H1 (cell line): Measurements from ENCODE around the gene PPAT. TPM values are rescaled to one million over a fixed set of nuclear protein-coding genes. Genes with fewer than 3 reads are reported as not detected.

Experiments
- CTCF ChIA-PET: fragments of 300-600 bp; sonication (Branson Sonifier 250); formaldehyde crosslinking; loops from one replicate; lab custom pipeline; 2021; ENCODE audit not compliant: partially characterized antibody; lab: Charles Lee
- POLR2A ChIA-PET: fragments of 300-600 bp; sonication (Branson Sonifier 250); formaldehyde crosslinking; loops from one replicate; lab custom pipeline; 2021; ENCODE audit warnings: inconsistent platforms; ENCODE audit not compliant: partially characterized antibody; lab: Charles Lee
- DNase-seq, 2 experiments: peaks; one replicate each; pipeline versions ENCODE4 v3.0.0 to v3.0.0-alpha.2; 2010 to 2022; ENCODE audit warnings: low spot score in 2 of 2, low read depth in 1 of 2, mixed read lengths in 1 of 2
- FAIRE-seq: peaks from 2 replicates; lab custom pipeline; 2011; peaks lifted over from hg19 to GRCh38; lab: Jason Lieb, UNC
- H2AFZ ChIP-seq: 2 replicates; pipeline ENCODE4 v1.8.1; 2012; ENCODE audit warnings: low read length, inconsistent platforms
- H2AK5ac ChIP-seq: 2 replicates; pipeline ENCODE4 v1.6.1; 2013; ENCODE audit warnings: low read depth, low read length
- H2BK120ac ChIP-seq: replicated peaks from 2 replicates; pipeline ENCODE3; 2013; ENCODE audit warnings: low read depth, low read length, inconsistent platforms
- H2BK12ac ChIP-seq: 2 replicates; pipeline ENCODE4 v1.6.1; 2013; ENCODE audit warnings: low read depth, low read length
- H2BK15ac ChIP-seq: 2 replicates; pipeline ENCODE4 v1.6.1; 2013; ENCODE audit warnings: low read length
- H2BK20ac ChIP-seq: 2 replicates; pipeline ENCODE4 v1.6.1; 2013; ENCODE audit warnings: low read length
- H2BK5ac ChIP-seq: 2 replicates; pipeline ENCODE4 v1.6.1; 2013; ENCODE audit warnings: low read depth, low read length
- H3K14ac ChIP-seq: 2 replicates; pipeline ENCODE4 v1.6.1; 2013; ENCODE audit warnings: inconsistent platforms; ENCODE audit not compliant: insufficient read length
- H3K18ac ChIP-seq: 2 replicates; pipeline ENCODE4 v1.6.1; 2013; ENCODE audit warnings: low read length; ENCODE audit errors: extremely low read depth
- H3K23ac ChIP-seq: 2 replicates; pipeline ENCODE4 v1.6.1; 2013; ENCODE audit warnings: inconsistent platforms; ENCODE audit not compliant: insufficient read length
- H3K23me2 ChIP-seq: 2 replicates; pipeline ENCODE4 v1.6.1; 2013; ENCODE audit warnings: low read depth, low read length
- H3K27ac ChIP-seq: 2 replicates; pipeline ENCODE4 v1.6.1; 2011; ENCODE audit warnings: low read depth, low read length, inconsistent platforms
- H3K27me3 ChIP-seq, 4 experiments: replicated peaks in 1 of 4; 1 replicate in 1 of 4; 2 replicates in 3 of 4; pipeline versions ENCODE4 v1.6.1 to v1.8.1; 2011 to 2013; ENCODE audit warnings: low read length in 3 of 4, mild to moderate bottlenecking in 3 of 4, inconsistent platforms in 2 of 4, mixed read lengths in 2 of 4, moderate library complexity in 1 of 4; ENCODE audit not compliant: control insufficient read depth in 3 of 4, insufficient read depth in 3 of 4; ENCODE audit errors: extremely low read depth in 1 of 4
- H3K36me3 ChIP-seq, 4 experiments: 2 replicates each; pipeline versions ENCODE4 v1.6.1 to v1.8.1; 2011 to 2013; ENCODE audit warnings: mild to moderate bottlenecking in 4 of 4, low read length in 3 of 4, moderate library complexity in 2 of 4, control low read depth in 1 of 4, inconsistent platforms in 1 of 4; ENCODE audit not compliant: insufficient read depth in 4 of 4, control insufficient read depth in 2 of 4
- H3K4ac ChIP-seq: replicated peaks from 2 replicates; pipeline ENCODE3; 2013; ENCODE audit warnings: low read length, low read depth, mixed read lengths, inconsistent platforms; ENCODE audit not compliant: insufficient read length
- H3K4me1 ChIP-seq, 4 experiments: replicated peaks in 1 of 4; 1 replicate in 1 of 4; 2 replicates in 3 of 4; pipeline versions ENCODE4 v1.6.1 to v1.8.1; 2011 to 2013; ENCODE audit warnings: low read length in 3 of 4, inconsistent platforms in 2 of 4, mixed read lengths in 1 of 4; ENCODE audit not compliant: insufficient read depth in 4 of 4, control insufficient read depth in 3 of 4
- H3K4me2 ChIP-seq, 2 experiments: 2 replicates each; pipeline versions ENCODE4 v1.6.1 to v1.8.1; 2011 to 2013; ENCODE audit warnings: low read depth in 2 of 2, low read length in 2 of 2, control low read depth in 1 of 2, inconsistent platforms in 1 of 2, mild to moderate bottlenecking in 1 of 2; ENCODE audit not compliant: insufficient read depth in 1 of 2
- H3K4me3 ChIP-seq, 4 experiments: fragments of 200-600, 300-600 bp in 1 of 4; sonication (generic), shearing (Covaris generic), sonication (Bioruptor Twin) in 1 of 4; 2 replicates each; pipeline versions ENCODE4 v1.5.1 to v1.8.1; 2011 to 2016; ENCODE audit warnings: low read length in 4 of 4, low read depth in 3 of 4, control low read depth in 2 of 4, inconsistent platforms in 2 of 4, mild to moderate bottlenecking in 2 of 4, mixed read lengths in 1 of 4, moderate library complexity in 1 of 4; ENCODE audit not compliant: insufficient read depth in 2 of 4; ENCODE audit errors: extremely low read depth in 1 of 4
- H3K56ac ChIP-seq: replicated peaks from 2 replicates; pipeline ENCODE3; 2013; ENCODE audit warnings: low read depth, mild to moderate bottlenecking, mixed read lengths, low read length, inconsistent platforms; ENCODE audit not compliant: insufficient read length
- H3K79me1 ChIP-seq: 2 replicates; pipeline ENCODE4 v1.6.1; 2013; ENCODE audit warnings: low read depth, low read length, control low read depth
- H3K79me2 ChIP-seq, 2 experiments: 2 replicates each; pipeline versions ENCODE4 v1.6.1 to v1.8.1; 2012 to 2013; ENCODE audit warnings: low read length in 2 of 2, mild to moderate bottlenecking in 2 of 2, inconsistent platforms in 1 of 2; ENCODE audit not compliant: insufficient read depth in 2 of 2, control insufficient read depth in 1 of 2
- H3K9ac ChIP-seq, 4 experiments: replicated peaks in 1 of 4; 1 replicate in 1 of 4; 2 replicates in 3 of 4; pipeline versions ENCODE4 v1.6.1 to v1.8.1; 2011 to 2013; ENCODE audit warnings: low read depth in 3 of 4, low read length in 3 of 4, control low read depth in 2 of 4, mild to moderate bottlenecking in 2 of 4, moderate library complexity in 2 of 4, inconsistent platforms in 1 of 4; ENCODE audit errors: extremely low read depth in 1 of 4
- H3K9me3 ChIP-seq, 2 experiments: 2 replicates each; pipeline versions ENCODE4 v1.6.1 to v1.8.1; 2012 to 2013; ENCODE audit warnings: mild to moderate bottlenecking in 2 of 2, moderate library complexity in 2 of 2, control low read depth in 1 of 2, inconsistent platforms in 1 of 2, low read depth in 1 of 2, low read length in 1 of 2, mixed read lengths in 1 of 2; ENCODE audit not compliant: insufficient read depth in 2 of 2
- H4K20me1 ChIP-seq, 2 experiments: replicated peaks in 1 of 2; 2 replicates each; pipeline versions ENCODE3 to v1.8.1; 2011 to 2013; ENCODE audit warnings: inconsistent platforms in 2 of 2, low read length in 2 of 2, mild to moderate bottlenecking in 1 of 2; ENCODE audit not compliant: insufficient read depth in 2 of 2, control insufficient read depth in 1 of 2
- H4K5ac ChIP-seq: 2 replicates; pipeline ENCODE4 v1.6.1; 2013; ENCODE audit warnings: low read length, low read depth, mixed read lengths, inconsistent platforms; ENCODE audit not compliant: insufficient read length
- H4K8ac ChIP-seq: 2 replicates; pipeline ENCODE4 v1.8.0; 2013; ENCODE audit warnings: mild to moderate bottlenecking, moderate library complexity, low read length, inconsistent platforms; ENCODE audit not compliant: insufficient read depth; ENCODE audit errors: extremely low read depth
- H4K91ac ChIP-seq: replicated peaks from 2 replicates; pipeline ENCODE3; 2013; ENCODE audit warnings: low read length, mixed read lengths, inconsistent platforms; ENCODE audit not compliant: insufficient read length
- CEBPB ChIP-seq: IDR thresholded peaks from 2 replicates; pipeline ENCODE4 v1.6.1; 2012; ENCODE audit warnings: low read depth, low read length
- EGR1 ChIP-seq: IDR thresholded peaks from 2 replicates; pipeline ENCODE4 v1.6.1; 2011; ENCODE audit warnings: low read depth, low read length, borderline replicate concordance
- FOSL1 ChIP-seq: IDR thresholded peaks from 2 replicates; pipeline ENCODE4 v1.6.1; 2011; ENCODE audit warnings: mild to moderate bottlenecking, low read depth, low read length, moderate library complexity; ENCODE audit not compliant: insufficient read depth
- GABPA ChIP-seq: IDR thresholded peaks from 2 replicates; pipeline ENCODE4 v1.6.1; 2011; ENCODE audit warnings: mild to moderate bottlenecking, low read length, moderate library complexity, borderline replicate concordance; ENCODE audit not compliant: insufficient read depth
- HDAC2 ChIP-seq, 2 experiments: fragments of 300-600 bp in 1 of 2; sonication (generic) in 1 of 2; IDR thresholded peaks; 2 replicates each; pipeline ENCODE4 v1.6.1; 2011 to 2012; ENCODE audit warnings: low read depth in 2 of 2, low read length in 2 of 2, mild to moderate bottlenecking in 2 of 2, moderate library complexity in 2 of 2, borderline replicate concordance in 1 of 2, inconsistent platforms in 1 of 2
- JUND ChIP-seq: IDR thresholded peaks from 2 replicates; pipeline ENCODE4 v1.6.1; 2011; ENCODE audit warnings: mild to moderate bottlenecking, improper control_type of control experiment, low read length
- NRF1 ChIP-seq: IDR thresholded peaks from 2 replicates; pipeline ENCODE4 v1.6.1; 2011; ENCODE audit warnings: mild to moderate bottlenecking, low read depth, low read length, improper control_type of control experiment
- RAD21 ChIP-seq, 2 experiments: IDR thresholded peaks in 1 of 2; conservative IDR thresholded peaks in 1 of 2; 2 replicates each; pipeline ENCODE4 v1.6.1; 2011; ENCODE audit warnings: low read depth in 2 of 2, low read length in 2 of 2, improper control_type of control experiment in 1 of 2, inconsistent platforms in 1 of 2, mild to moderate bottlenecking in 1 of 2, moderate library complexity in 1 of 2
- RFX5 ChIP-seq: IDR thresholded peaks from 2 replicates; pipeline ENCODE4 v1.6.1; 2011; ENCODE audit warnings: low read depth, low read length, improper control_type of control experiment, borderline replicate concordance
- SAP30 ChIP-seq: fragments of 300-600 bp; sonication (generic); IDR thresholded peaks from 2 replicates; pipeline ENCODE4 v1.7.1; 2012; ENCODE audit warnings: low read length, moderate library complexity, mild to moderate bottlenecking, inconsistent platforms; ENCODE audit not compliant: insufficient read depth, insufficient replicate concordance
- SIRT6 ChIP-seq: IDR thresholded peaks from one replicate; pipeline ENCODE4 v1.7.1; 2012; ENCODE audit warnings: low read length, inconsistent platforms
- SP1 ChIP-seq: IDR thresholded peaks from 2 replicates; pipeline ENCODE4 v1.6.1; 2011; ENCODE audit warnings: low read depth, low read length
- SP4 ChIP-seq: IDR thresholded peaks from 2 replicates; pipeline ENCODE4 v1.6.1; 2012; ENCODE audit warnings: low read length, inconsistent platforms
- YY1 ChIP-seq: IDR thresholded peaks from 2 replicates; pipeline ENCODE4 v1.6.1; 2011; ENCODE audit warnings: low read depth, mild to moderate bottlenecking, low read length
- WGBS, 2 experiments: shearing (Covaris generic) in 1 of 2; methylation state at CpG; one replicate each; pipeline versions ENCODE4 v1.1.6 to v1.1.7; 2013 to 2015; ENCODE audit warnings: low lambda C conversion rate in 2 of 2, mixed read lengths in 2 of 2, inconsistent platforms in 1 of 2, low coverage in 1 of 2, missing lambda C conversion rate in 1 of 2; ENCODE audit not compliant: insufficient replicate concordance in 2 of 2, insufficient coverage in 1 of 2, insufficient read length in 1 of 2; ENCODE audit errors: extremely low coverage in 1 of 2, missing lambda C conversion rate in 1 of 2; 5-methylcytosine and 5-hydroxymethylcytosine counted together
- polyA plus RNA-seq, 7 experiments: library from polyadenylated mRNA; depleted of rRNA in 3 of 7; stranded (reverse) in 5 of 7; unstranded in 2 of 7; fragments of >200 nt in 5 of 7; fragments of 200-250 nt in 2 of 7; gene quantifications; 1 replicate in 5 of 7; 2 replicates in 1 of 7; 4 replicates in 1 of 7; pipeline versions ENCODE4 v1.2.1 to v1.2.3, GENCODE V29; 2011 to 2013; ENCODE audit warnings: missing spikeins in 2 of 7, mixed read lengths in 2 of 7
- total RNA-seq: library from RNA; stranded (reverse); fragmentation: NEBNext Ultra II Directional; extraction: Animal tissue kit (Norgen Biotek cat#: 25700); gene quantifications from 2 replicates; pipeline ENCODE4 v1.2.1, GENCODE V29; 2021

The PPAT gene
- total and polyA plus RNA-seq, 2 of the 8 experiments (the other 6 are each of a cell fraction or from before 2014, with no cell fraction given): 24.5 to 104 TPM

GRCh38 chr4:56417396-56417795 is 18.0 kb downstream of the PPAT start:
- Histone ChIP-seq H2BK20ac (no peak overlapping the region), H3K79me2 (peaks cover 30 to 99% of the 10 kb centered on the region in 2 experiments), H3K36me3 (peaks cover 0 to 14% (median 9%) of the 10 kb centered on the region in 4 experiments; a peak in 5 of 8 replicates), H3K14ac (no peak overlapping the region), H3K9me3 (peaks cover 3 to 8% of the 10 kb centered on the region in 2 experiments; a peak in 2 of 4 replicates), H2AK5ac (no peak overlapping the region), H3K4me2 (no peak overlapping the region), H3K79me1 (peaks cover 6% of the 10 kb centered on the region; the same call in 1 of the 2 replicates), H3K4me1 (peaks cover 0 to 7% (median 0%) of the 10 kb centered on the region in 4 experiments; a peak in 2 of 7 replicates), H3K23ac (no peak overlapping the region), H2BK120ac (no peak overlapping the region), H2BK12ac (no peak overlapping the region), H3K27me3 (no peaks in the 10 kb centered on the region), H3K23me2 (no peaks in the 10 kb centered on the region), H3K4ac (no peak overlapping the region), H3K18ac (no peak overlapping the region), H3K56ac (no peak overlapping the region), H2BK15ac (no peak overlapping the region), H4K8ac (no peak overlapping the region), H3K27ac (no peak overlapping the region), H4K20me1 (peaks cover 8 to 10% of the 10 kb centered on the region in 2 experiments), H2BK5ac (no peak overlapping the region), H4K5ac (no peak overlapping the region), H3K4me3 (no peak overlapping the region), H4K91ac (no peak overlapping the region), H2AFZ (no peak overlapping the region), H3K9ac (no peak overlapping the region)
- POLR2A ChIA-PET: interaction anchor here (0.6 to 10.3 kb wide), 3 partner anchors 18 to 30 kb away, joined by 3 to 96 read pairs (median 5); partner anchors contain the start of genes AASDH, PAICS and PPAT
- FAIRE-seq: no peak
- WGBS, 2 experiments: 98 to 100% methylated on average over 1 to 3 of the region's 3 CpGs
- no peak for DNase-seq
- CTCF ChIA-PET: no interaction called here
- TF ChIP-seq NRF1 (no peak), SP1 (no peak), FOSL1 (no peak), HDAC2 (IDR thresholded peaks at IDR 0.05; ENCODE audit: borderline replicate concordance in 1 of 2, low read depth in 2 of 2, low read length in 2 of 2) (no peak), SIRT6 (no peak), GABPA (no peak), SP4 (no peak), YY1 (no peak), RAD21 (IDR thresholded peaks at IDR 0.05 in 1 of 2, conservative IDR thresholded peaks at IDR 0.05 in 1 of 2; ENCODE audit: low read depth in 2 of 2, low read length in 2 of 2) (no peak), EGR1 (no peak), RFX5 (no peak), CEBPB (no peak), JUND (no peak), SAP30 (no peak)
